ENCODE data around the gene RALGPS1.

RALGPS1 gene

GRCh38 chr9:127250896-127251391 lies 336.4 kb downstream of the RALGPS1 start:
- no peak for TF ChIP-seq POLR2AphosphoS5 (IDR thresholded peaks at IDR 0.05; ENCODE audit: low read depth)
- TF ChIP-seq SPI1 (IDR thresholded peaks at IDR 0.05; ENCODE audit: borderline replicate concordance, low read depth), result no peak
- TF ChIP-seq GABPA (IDR thresholded peaks at IDR 0.05; ENCODE audit: low read depth), result no peak
- TF ChIP-seq CTCF (IDR thresholded peaks at IDR 0.05; ENCODE audit: insufficient read depth, low read length), result no peak
- TF ChIP-seq REST (IDR thresholded peaks at IDR 0.05; ENCODE audit: insufficient replicate concordance, low read depth), result no peak
- Histone ChIP-seq H3K27me3 (ENCODE audit: insufficient read depth, poor library complexity, severe bottlenecking) (peaks cover 4% of the 10 kb centered on the region), H3K27ac (replicated peaks) (no peak overlapping the region), H3K4me3 (replicated peaks; ENCODE audit: insufficient read depth, low read length) (no peak overlapping the region)
- DNase-seq (ENCODE audit: low read depth in 1 of 2, low spot score in 1 of 2), result no peak

- DNase-seq (ENCODE audit: low read depth in 1 of 2, low spot score in 1 of 2), result no peak
- Histone ChIP-seq H3K27me3 (ENCODE audit: insufficient read depth, poor library complexity, severe bottlenecking) (peaks cover 5% of the 10 kb centered on the region), H3K27ac (replicated peaks) (no peak overlapping the region), H3K4me3 (replicated peaks; ENCODE audit: insufficient read depth, low read length) (no peak overlapping the region)
- TF ChIP-seq REST (IDR thresholded peaks at IDR 0.05; ENCODE audit: insufficient replicate concordance, low read depth), result no peak
- no peak for TF ChIP-seq SPI1 (IDR thresholded peaks at IDR 0.05; ENCODE audit: borderline replicate concordance, low read depth)
- TF ChIP-seq POLR2AphosphoS5 (IDR thresholded peaks at IDR 0.05; ENCODE audit: low read depth), result no peak
- no peak for TF ChIP-seq GABPA (IDR thresholded peaks at IDR 0.05; ENCODE audit: low read depth)
- no peak for TF ChIP-seq CTCF (IDR thresholded peaks at IDR 0.05; ENCODE audit: insufficient read depth, low read length)
Observed at GRCh38 chr9:127252410-127253318, 338.1 kb downstream of the RALGPS1 start.

GRCh38 chr9:127253446-127253845 lies 338.9 kb downstream of the RALGPS1 start:
- DNase-seq (ENCODE audit: low read depth in 1 of 2, low spot score in 1 of 2), result no peak

More at GRCh38 chr9:127253446-127253845, 338.9 kb downstream of the RALGPS1 start:
- Histone ChIP-seq H3K27me3 (ENCODE audit: insufficient read depth, poor library complexity, severe bottlenecking) (peaks cover 5% of the 10 kb centered on the region), H3K27ac (replicated peaks) (no peak overlapping the region), H3K4me3 (replicated peaks; ENCODE audit: insufficient read depth, low read length) (no peak overlapping the region)
- TF ChIP-seq SPI1 (IDR thresholded peaks at IDR 0.05; ENCODE audit: borderline replicate concordance, low read depth) (no peak), REST (IDR thresholded peaks at IDR 0.05; ENCODE audit: insufficient replicate concordance, low read depth) (no peak), GABPA (IDR thresholded peaks at IDR 0.05; ENCODE audit: low read depth) (no peak), CTCF (IDR thresholded peaks at IDR 0.05; ENCODE audit: insufficient read depth, low read length) (no peak), POLR2AphosphoS5 (IDR thresholded peaks at IDR 0.05; ENCODE audit: low read depth) (no peak)
